ENCODE measurements around the gene BABAM1. TPM values are rescaled to one million over a fixed set of nuclear protein-coding genes. Genes with fewer than 3 reads are reported as not detected.

Gene BABAM1
- total and polyA plus RNA-seq, 9 of the 15 experiments (the other 6 are each of a cell fraction or from before 2014, with no cell fraction given) = 14.7 to 160 (median 113) TPM

DNA sequence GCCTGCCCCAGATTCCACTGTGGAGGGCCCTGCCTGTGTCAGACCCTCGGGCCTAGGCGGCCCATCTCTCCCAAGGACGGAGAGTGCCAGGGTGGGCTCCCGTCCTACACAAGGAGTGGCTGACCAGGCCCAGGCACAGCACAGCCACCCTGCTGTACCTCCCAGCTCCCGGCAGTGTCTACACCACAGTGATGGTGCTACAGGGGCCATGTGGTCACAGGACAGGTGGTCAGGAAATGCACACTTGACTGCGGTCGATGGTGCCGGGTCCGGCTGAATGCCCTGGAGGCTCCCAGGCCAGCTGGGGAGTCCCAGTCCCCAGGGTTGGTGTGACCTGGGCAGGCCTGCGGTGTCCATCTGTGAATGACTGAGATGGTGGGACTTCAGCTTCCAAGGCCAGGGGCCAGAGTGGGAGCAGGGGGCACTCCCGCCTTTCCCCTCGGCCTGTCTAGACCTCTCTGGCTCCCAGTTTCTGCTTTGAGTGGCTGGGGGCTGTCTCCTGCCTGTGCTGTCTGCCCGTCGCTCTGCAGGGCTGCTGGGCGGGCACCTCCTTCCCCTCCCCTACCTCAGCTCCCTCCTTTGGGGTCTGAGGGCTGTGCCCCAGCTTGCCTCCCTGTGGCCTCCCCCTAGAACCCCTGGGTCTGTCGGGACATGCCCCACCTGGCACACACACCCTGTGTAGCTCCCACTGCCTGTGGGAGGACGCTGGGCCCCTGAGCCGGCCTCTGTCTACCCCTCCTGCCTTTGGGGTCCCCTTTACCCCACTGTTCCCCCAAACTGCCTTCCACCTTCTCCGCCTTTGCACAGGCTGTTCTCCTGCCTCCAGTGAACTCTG is 54.6 kb downstream of the BABAM1 start:
- in situ Hi-C loops (cut with MboI) (no loop called here), intact Hi-C loops (cut with micrococcal nuclease) (no loop called here)
- Histone ChIP-seq H3K4me1 (replicated peaks in 1 of 2; ENCODE audit: control insufficient read depth in 2 of 2, insufficient read depth in 2 of 2, low read length in 2 of 2) (peaks cover 3 to 34% of the 10 kb centered on the region in 2 experiments; a peak in 4 of 5 replicates), H3K4me2 (ENCODE audit: insufficient read depth, low read length) (no peak overlapping the region), H2AFZ (ENCODE audit: low read depth, low read length) (no peak overlapping the region), H4K20me1 (replicated peaks; ENCODE audit: control insufficient read depth, insufficient read depth, low read length) (no peaks in the 10 kb centered on the region), H3K27ac (ENCODE audit: extremely low read depth, low read depth, low read length) (no peak overlapping the region), H3K27me3 (ENCODE audit: control insufficient read depth in 2 of 2, insufficient read depth in 2 of 2, low read length in 2 of 2) (no peaks in the 10 kb centered on the region), H3K79me2 (ENCODE audit: control insufficient read depth, insufficient read depth, low read length) (no peaks in the 10 kb centered on the region), H3K9me1 (ENCODE audit: control insufficient read depth, insufficient read depth, low read length) (no peaks in the 10 kb centered on the region), H3K9me3 (replicated peaks; ENCODE audit: control insufficient read depth, insufficient read depth, low read depth, low read length) (no peaks in the 10 kb centered on the region), H3K9ac (ENCODE audit: insufficient read depth in 1 of 2, low read depth in 2 of 2, low read length in 2 of 2) (peak overlapping the region in 1 of 2 experiments; percentile 68; a peak in 2 of 4 replicates), H3K4me3 (no peak overlapping the region), H3K36me3 (ENCODE audit: control insufficient read depth, insufficient read depth, low read length) (peaks cover 47% of the 10 kb centered on the region)
- TF ChIP-seq POLR2G (IDR thresholded peaks at IDR 0.05; ENCODE audit: low read depth, low read length) (peak; percentile 68; the same call in 1 of the 2 replicates), RBFOX2 (IDR thresholded peaks at IDR 0.05; ENCODE audit: low read depth, low read length) (peak; percentile 60), EP400 (IDR thresholded peaks at IDR 0.05) (no peak), NFRKB (IDR thresholded peaks at IDR 0.05; ENCODE audit: low read depth) (no peak)
- CTCF ChIA-PET (ENCODE audit: low intra/inter-chr PET ratio) = no interaction called here
- POLR2A ChIA-PET = interaction anchor here (1.5 to 6.9 kb wide), 2 partner anchors 12 to 13 kb away, joined by 4 to 41 read pairs; partner anchors contain the start of genes ANO8 and DDA1
- ATAC-seq (no peak), FAIRE-seq (no peak), DNase-seq (ENCODE audit: extremely low read depth in 1 of 4, low spot score in 3 of 4) (no peak)
- WGBS (ENCODE audit: insufficient coverage, low coverage, missing lambda C conversion rate) = 88% methylated on average over 13 of the region's 19 CpGs
- BruUV-seq (replicated peaks) = no TSS peak

DNA sequence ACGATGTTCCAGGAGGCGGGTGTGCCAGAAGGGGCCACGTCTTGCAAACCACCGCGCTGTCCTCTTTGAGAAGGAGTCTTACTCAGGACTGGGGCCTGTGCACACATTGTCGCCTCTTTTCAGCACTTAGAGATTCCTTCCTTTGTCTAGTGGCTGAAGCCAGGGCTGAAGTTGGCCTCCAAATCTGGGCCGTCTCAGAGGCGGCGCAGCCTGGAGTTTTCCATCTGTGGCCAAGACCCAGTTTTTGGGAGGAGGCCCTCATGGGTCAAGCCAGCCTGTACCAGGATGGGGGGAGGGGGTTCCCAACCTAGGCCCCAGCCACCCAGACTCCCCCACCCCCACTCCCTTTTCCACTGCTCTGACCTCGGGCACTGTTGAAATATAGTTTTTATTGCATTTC is 55.6 kb downstream of the BABAM1 start:
- no peaks in the 10 kb centered on the region; the same call in 1 of the 2 replicates for H4K20me1 ChIP-seq (replicated peaks; ENCODE audit: control insufficient read depth, insufficient read depth, low read length)
- H3K4me1 ChIP-seq (replicated peaks in 1 of 2; ENCODE audit: control insufficient read depth in 2 of 2, insufficient read depth in 2 of 2, low read length in 2 of 2) = peaks cover 3 to 38% of the 10 kb centered on the region in 2 experiments; a peak in 4 of 5 replicates
- no peak overlapping the region for H3K4me3 ChIP-seq
- ChIA-PET POLR2A (interaction anchor here (0.7 to 6.9 kb wide), 3 partner anchors 11 to 68 kb away, joined by 4 to 41 read pairs (median 4); partner anchors contain the start of genes ANO8 and DDA1), CTCF (ENCODE audit: low intra/inter-chr PET ratio) (no interaction called here)
- no peaks in the 10 kb centered on the region for H3K27me3 ChIP-seq (ENCODE audit: control insufficient read depth in 2 of 2, insufficient read depth in 2 of 2, low read length in 2 of 2)
- 88% methylated on average over 10 of the region's 10 CpGs for WGBS (ENCODE audit: insufficient coverage, low coverage, missing lambda C conversion rate)
- H2AFZ ChIP-seq (ENCODE audit: low read depth, low read length) = no peak overlapping the region
- no peaks in the 10 kb centered on the region for H3K79me2 ChIP-seq (ENCODE audit: control insufficient read depth, insufficient read depth, low read length)
- TF ChIP-seq LCOR (CRISPR knock-in tag; IDR thresholded peaks at IDR 0.05) (no peak), ZNF79 (CRISPR knock-in tag; IDR thresholded peaks at IDR 0.05; ENCODE audit: low read depth) (peak; percentile 89), POLR2AphosphoS2 (IDR thresholded peaks at IDR 0.05; ENCODE audit: low read length) (0 out of 2 replicates have a peak, but pooled peaks have one; percentile 33)
- no peak overlapping the region for H3K4me2 ChIP-seq (ENCODE audit: insufficient read depth, low read length)
- no peaks in the 10 kb centered on the region for H3K9me3 ChIP-seq (replicated peaks; ENCODE audit: control insufficient read depth, insufficient read depth, low read depth, low read length)
- H3K9ac ChIP-seq (ENCODE audit: insufficient read depth in 1 of 2, low read depth in 2 of 2, low read length in 2 of 2) = 0 out of 4 replicates have a peak overlapping the region, but pooled peaks of 1 of the 2 experiments have one; percentile 43
- H3K9me1 ChIP-seq (ENCODE audit: control insufficient read depth, insufficient read depth, low read length) = peaks cover 4% of the 10 kb centered on the region
- BruUV-seq (replicated peaks) = no TSS peak
- in situ Hi-C loops (cut with MboI) = no loop called here
- peaks cover 44% of the 10 kb centered on the region for H3K36me3 ChIP-seq (ENCODE audit: control insufficient read depth, insufficient read depth, low read length)
- intact Hi-C loops (cut with micrococcal nuclease) = no loop called here
- FAIRE-seq (no peak), ATAC-seq (no peak), DNase-seq (ENCODE audit: extremely low read depth in 1 of 4, low spot score in 3 of 4) (no peak)
- H3K27ac ChIP-seq (ENCODE audit: extremely low read depth, low read depth, low read length) = no peak overlapping the region

All from K562 (cell line).